GM18508 (cell line): ENCODE results near the gene BLTP3B.

Source experiments
- ATAC-seq: cut with Tn5 transposase; IDR thresholded peaks from one replicate; pipeline ENCODE4 v1.9.1; 2021; ENCODE audit warnings: moderate number of reproducible peaks; ENCODE audit not compliant: insufficient read depth, unreplicated experiment

BLTP3B gene

DNA sequence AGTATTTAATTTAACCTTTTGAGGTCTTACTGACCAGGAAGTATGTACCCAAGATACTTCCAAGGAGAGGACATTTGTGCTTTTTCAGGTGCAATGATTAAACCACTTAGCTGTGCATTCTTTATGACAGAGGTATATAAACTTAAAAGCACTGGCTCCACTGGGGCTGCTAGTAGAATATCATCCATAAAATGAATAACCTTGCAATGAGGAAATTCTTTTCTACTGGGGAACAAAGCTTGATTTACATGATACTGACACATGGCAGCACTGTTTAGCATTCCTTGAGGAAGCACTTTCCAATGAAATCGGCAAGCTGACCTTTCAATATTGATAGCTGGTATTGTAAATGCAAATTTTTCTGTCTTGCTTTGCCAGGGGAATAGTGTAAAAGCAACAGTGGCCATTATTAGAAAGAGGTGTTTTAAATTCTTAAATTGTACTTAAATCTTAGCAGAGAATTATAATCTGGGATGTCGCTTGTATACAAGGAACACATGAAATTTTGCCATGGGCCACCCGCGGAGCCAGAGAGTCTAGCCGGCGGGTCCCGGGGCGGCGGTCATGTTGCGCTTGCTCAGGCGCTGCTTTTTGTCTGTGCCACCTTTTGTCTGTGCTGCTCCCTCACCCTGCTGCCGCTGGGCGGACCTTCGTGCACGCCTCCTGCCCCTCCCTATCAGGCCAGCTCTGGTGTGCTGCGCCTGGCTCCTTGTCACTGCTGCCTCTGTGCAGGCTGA is 20.9 kb upstream of the BLTP3B start:
- ATAC-seq: no peak

DNA sequence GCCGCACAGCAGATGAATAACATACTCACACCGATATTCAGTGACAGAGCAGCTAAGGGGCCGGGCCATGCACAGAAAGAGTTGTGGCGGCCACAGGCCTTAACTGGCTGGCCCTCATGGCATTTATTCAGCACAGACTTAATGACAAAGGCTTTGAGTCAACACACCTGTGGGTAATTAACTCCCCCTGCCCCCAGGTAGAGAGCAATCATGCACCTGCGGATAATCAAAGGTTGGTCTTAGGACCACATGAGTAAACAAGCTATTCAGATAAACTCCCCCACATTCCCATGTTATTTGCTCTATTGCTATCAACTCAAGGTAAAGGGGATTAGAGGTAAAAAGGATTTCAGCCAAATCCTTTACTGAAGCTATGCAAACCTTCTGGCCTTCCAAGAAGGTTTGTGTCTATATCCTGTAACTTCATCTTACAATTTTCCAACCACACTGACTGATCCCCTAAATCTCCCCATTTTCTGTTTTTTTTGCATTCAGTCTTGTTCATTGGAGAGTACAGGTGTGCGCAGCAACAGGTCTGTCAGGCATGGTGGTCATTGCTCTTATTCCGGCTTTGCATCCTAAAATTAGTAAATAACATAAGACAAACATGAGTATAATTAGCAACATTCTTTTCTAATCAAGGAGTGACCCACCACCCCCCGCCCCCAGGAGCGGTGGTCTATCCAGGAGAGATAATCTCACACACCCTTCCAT is 16.9 kb upstream of the BLTP3B start:
- no peak for ATAC-seq

DNA sequence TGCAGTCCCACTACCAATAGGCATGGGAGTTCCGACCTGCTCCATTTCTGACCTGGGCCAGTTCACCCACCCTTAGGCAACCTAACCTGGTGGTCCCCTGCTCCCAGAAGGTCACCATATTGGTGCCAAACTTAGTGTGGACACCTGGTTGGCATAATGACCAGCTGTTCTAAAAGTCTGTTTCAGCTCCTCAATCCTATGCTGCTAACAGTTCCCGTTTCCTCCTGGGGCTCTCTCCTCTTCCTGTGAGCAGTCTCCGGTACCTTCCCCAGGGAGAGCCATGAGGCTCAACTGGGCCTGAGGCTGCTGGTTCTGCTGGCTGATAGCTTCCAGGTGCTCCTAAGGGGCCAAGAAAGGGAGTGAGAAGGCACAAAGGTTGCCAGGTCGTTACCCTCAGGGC is 15.9 kb upstream of the BLTP3B start:
- ATAC-seq: no peak

DNA sequence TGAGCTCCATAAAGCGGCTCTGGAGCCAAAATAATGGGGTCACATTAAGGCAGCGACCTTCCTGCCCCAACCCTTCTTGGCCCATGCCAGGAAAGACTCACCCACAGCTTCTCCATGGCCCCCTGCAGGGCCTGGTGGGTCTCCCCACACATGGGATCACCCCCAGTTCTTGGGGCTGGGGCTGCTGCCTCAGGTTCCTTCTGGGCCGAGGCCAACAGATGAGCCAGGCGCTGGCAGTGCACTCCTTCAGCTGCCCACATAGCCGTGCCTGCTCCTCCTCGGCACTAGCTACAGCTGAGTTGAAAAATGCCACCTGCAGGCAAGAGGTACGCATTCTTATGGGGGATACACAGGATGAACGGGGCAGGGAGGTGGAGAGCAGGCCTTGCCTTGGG is 14.8 kb upstream of the BLTP3B start:
- no peak for ATAC-seq

DNA sequence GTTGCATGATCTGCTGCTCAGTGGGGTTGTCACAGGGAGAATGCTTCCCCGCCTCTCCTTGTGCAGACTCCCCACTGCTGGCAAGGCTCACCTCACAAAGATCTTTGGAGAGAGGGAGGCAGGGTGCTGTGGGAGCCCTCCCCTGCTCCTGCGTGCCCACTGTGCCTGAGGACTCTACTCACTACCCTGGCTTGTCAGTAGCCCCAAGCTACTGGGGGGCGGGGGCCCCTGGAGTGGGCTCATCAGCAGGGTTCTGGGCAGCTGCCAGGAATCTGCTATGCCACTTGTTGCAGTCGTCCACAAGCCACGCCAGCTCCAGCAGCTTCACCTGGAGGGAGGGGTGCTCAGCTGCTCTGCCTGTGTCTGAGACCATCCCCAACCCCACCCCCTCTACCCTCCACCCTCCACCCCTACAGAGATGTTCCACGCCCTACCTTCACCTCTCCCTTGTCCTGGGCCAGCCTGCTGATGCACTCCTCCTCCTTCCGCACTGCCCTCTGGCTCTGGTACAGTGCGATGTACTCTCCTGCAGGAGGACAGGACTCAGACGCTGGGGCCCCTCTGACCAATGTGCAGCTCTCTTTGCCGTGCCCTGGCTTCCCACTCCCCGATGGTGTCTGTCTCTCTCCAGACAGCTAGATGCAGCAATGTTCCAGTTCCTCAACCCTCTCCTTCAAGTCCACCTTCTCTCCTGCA is 14.2 kb upstream of the BLTP3B start:
- ATAC-seq: no peak

DNA sequence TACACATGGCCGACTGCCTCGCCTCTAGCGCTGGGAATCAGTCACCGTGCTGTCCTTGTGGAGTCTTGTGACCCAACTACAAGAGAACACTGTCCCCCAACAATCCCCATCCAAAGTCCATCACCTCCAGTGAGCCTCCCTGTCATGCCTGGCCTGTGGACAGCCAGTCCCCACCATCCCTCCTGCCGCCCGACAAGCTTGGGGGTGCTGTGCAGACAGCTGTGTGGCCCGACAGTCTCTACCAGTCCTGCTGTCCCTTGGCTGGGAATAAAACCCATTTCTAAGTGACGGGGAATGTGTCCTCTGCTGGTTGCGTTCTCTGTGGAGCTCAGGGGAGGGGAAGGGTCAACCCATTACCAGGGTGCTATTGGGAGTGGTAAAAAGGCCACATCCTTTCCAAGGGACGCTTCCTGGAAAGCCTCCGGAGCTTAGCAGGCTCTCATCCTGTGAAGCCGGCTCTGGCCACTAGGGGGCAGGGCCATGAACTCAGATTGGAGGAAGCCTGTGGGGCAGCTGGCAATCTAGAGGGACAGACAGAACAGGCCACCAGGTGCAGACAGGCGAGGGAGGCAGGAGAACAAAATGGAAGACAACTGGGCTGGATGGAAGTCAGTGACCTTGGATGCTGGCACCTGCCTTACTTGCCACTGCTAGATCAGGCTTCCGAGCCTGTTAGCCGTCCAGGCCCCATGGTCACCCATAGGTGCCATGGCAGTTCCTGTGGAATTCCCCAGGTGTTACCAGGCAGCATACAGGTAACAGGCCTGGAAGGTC is 12.0 kb upstream of the BLTP3B start:
- ATAC-seq: no peak

DNA sequence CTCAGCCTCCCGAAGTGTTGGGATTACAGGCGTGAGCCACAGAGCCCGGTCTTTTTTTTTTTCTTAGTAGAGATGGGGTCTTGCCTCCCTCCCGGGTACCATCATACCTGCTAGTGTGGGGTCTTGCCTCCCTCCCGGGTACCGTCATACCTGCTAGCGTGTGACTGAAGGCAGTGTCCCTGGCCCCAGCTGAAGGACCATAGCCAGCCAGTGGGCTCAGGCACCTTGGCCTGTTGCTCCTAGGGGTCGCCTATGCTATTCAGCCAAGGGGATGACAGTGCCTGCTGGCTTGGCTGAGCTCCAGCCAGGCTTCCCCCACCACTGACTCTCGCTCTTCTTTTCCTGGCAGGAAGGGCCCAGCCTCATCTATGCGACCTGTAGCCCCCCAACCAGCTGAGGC is 10.5 kb upstream of the BLTP3B start:
- no peak for ATAC-seq

DNA sequence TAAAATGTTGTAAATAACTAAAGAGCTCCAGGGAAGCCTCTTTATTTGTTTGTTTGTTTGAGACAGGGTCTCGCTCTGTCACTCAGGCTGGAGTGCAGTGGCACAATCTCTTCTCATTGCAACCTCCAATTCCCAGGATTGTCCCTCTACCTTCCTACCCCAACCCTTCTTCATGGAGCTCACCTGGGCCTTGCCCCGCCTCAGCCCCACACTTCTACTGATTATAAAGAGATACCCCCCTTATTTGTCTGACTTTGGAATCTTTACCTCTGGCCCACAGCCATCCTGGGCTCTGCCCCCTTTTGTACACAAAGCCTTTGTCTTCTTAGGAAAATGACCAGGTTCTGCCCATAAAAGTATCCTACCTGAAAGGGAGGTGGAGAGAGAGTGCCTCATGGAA is 9.1 kb upstream of the BLTP3B start:
- ATAC-seq: no peak

DNA sequence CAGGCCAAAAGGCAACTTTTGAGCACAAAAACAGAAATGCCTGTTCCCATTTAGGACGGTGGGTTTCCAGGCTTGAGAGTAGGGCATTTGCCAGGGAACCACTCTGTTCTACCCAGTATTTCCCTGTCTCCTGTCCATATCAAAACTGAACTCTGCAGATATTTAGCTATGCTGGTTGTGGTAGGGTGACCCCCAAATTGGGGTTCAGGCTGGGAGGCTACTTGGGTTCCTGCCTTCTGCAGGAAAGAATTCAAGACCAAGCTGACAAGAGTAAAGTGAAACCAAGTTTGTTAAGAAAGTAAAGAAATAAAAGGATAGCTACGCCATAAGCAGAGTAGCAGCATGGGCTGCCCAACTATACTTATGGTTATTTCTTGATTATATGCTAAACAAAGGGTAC is 3.6 kb upstream of the BLTP3B start:
- no peak for ATAC-seq

DNA sequence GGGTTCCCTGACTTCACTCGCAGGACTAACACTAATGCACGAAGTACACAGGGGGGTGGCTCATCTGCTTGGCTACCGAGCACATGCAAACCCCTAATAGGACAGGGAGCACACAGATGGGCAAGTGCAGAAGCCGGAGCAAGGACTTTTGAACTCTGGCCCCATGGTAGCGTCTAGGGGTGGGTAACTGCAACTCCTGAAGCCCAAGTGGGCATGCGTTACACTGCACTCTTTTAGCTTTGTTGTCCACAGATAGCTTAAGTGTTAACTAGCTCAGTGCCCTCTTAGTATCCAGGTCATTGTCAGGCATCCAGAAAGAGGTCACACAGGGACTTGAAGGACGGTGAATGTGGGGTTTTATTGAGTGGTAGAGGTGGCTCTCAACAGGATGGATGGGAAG is 3.0 kb upstream of the BLTP3B start:
- no peak for ATAC-seq

DNA sequence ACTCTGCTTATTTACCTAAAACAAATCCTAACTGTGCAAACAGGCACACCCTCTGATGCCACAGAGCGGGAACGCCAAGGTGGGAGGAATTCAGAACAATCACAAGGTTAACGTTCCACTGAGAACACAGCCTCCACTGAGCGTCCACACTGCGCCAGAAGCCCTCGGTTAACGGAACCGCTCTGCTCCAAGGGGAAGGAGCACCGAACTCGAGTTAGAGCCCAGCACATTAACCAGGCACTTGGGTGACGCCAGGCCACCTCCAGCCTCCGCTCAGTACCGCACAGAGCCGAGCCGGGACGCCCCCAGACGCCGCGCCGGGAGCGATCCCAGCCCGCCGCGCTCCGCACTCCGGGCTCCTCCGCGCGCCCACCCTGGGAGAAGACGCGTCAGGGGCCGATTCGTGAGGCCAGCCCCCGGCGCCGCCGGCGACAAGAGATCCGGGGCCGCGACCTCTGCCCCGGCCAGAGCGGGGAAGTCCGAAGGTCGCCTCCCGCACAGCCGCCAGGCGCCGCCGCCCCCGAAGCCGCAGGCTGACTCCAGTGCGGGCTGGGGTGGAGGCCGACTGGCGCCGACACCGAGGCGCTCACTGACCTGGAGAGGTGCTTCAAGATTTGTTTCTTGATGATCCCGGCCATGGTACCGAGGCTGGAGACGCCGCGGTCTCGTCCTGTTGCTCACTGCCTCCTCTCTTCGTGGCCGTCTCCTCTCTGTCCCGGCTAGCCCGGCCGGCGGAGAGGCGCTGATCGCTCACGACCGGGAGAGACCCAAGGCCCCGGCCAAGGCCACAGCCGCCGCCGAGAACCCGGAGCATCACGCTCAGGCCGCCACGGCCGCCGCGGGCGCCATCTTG is 450 bp downstream of the BLTP3B start:
- peak; percentile 20 for ATAC-seq

DNA sequence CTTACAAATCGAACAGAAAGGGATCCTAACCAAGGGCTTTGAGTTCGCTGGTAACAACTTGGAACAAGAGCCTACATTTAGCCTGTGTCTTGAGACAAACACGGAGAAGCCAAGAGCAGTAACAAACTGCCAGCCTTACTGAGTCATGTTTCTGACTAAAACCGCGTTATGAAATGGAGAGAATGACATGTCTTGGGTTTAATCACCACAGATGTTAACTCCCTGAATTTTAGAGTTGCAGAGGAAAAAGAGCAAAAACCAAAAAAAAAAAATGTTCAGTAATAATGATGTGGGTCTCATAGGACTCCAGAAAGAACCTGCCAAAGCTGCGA is 1.0 kb downstream of the BLTP3B start:
- peak; percentile 28 for ATAC-seq

DNA sequence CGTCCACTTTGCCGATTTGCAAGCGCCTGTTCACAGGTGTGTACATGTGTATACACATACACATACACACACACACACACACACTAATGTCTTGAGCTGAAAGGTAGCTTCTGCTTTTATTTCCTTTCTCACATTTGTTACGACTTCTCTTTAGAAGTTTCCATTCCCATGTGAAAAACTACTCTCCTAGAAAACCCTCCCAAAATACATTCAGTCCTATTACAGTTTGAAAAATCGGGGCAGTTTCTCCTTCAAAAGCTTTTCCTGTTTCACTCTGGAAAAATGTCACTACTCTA is 3.9 kb downstream of the BLTP3B start:
- no peak for ATAC-seq

DNA sequence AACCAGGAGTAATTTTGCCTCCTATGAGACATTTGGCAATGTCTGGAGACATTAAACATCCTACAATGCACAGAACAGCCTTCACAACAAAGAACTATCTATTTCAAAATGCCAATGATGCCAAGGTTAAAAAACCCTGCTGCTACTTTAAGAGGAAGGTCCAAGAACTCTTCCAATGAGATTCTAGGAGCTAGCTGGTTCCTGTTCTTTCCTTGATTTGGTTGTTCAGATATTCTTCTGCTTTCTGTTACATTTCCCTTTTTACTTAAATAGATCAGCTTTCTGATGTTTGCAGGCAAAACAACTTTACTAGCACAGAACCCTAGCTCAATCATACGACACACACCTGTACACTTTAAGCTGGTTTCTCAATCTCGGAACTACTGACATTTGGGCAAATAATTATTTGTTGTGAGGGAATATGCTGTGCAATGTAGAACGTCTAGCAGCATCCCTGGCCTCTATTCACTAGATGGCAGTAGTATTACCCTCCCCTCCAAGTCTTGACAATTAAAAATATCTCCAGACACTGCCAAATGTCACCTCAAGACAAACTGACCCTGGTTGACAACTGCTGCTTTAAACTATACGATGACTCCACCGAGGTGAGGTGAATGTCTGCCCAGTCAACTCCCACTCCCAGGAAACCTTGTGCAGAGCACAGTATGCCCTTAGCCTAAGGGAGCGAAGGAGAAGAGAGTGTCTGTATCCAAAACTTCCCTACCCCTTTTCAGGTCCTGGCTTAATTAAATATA is 4.4 kb downstream of the BLTP3B start:
- ATAC-seq: peak; percentile 29

DNA sequence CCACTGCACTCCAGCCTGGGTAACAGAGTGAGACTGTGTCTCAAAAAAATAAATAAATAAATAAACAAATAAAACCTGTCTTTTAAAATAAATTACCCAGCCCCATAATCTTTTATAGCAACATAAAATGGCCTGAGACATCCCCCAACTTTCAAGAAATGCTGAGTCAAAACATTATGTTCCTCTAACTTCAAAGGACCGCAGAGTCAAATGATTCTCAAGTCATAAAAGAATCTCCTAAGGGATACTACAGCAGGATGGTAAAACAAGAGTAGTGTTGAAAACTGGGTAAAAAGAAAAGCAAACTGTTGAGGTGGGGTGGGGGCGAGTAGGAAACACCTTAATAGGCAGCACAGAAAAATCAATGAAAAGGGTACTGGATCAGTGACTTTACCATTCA is 9.5 kb downstream of the BLTP3B start:
- ATAC-seq: no peak

DNA sequence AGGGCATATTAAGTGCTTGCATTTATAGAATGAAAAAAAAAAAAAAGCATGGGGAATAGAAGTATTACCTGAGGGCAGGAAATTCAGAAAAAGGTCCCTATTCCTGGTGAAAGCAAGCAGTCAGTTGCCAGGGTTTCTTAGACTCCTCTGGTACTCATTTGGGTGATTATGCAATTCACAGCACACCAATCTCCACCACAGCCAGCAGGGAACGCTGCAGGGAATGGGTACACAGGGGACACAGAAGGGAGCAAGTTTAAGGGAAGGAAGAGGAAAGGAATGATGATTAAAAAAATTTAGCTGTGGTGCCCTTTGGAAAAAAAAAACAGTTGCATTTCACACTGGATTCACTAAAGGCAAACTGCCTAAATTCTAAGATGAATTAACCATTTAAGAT is 14.2 kb downstream of the BLTP3B start:
- ATAC-seq: no peak

DNA sequence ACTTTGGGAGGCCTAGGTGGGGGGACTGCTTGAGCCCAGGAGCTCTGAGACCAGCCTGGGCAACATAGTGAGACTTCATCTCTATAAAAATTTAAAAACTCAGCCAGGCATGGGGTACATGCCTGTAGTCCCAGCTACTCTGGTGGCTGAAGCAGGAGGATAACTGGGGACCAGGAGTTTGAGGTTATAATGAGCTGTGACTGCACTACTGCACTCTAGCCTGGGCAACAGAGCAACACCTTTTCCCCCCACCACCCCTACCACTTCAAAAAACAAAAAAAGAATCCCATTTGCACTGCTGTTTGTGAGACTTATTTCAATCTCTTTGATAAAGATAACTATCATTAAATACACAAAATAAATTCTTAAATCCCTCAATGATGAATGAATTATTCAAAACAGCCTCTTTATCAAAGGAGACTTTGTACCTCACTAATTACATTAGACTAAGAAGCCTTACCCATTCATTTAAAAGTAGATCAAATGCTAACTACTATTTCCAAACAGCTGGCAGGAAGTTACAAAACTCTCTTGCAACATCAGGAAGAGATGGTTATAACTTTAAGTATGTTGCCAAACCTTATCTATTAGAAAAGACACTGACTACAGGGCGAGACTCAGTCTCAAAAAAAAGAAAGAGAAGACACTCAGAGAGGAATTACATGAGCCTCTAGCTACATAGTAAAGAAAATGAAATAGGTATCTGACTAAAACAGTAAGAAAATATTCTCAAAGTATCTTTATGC is 14.7 kb downstream of the BLTP3B start:
- ATAC-seq: no peak

DNA sequence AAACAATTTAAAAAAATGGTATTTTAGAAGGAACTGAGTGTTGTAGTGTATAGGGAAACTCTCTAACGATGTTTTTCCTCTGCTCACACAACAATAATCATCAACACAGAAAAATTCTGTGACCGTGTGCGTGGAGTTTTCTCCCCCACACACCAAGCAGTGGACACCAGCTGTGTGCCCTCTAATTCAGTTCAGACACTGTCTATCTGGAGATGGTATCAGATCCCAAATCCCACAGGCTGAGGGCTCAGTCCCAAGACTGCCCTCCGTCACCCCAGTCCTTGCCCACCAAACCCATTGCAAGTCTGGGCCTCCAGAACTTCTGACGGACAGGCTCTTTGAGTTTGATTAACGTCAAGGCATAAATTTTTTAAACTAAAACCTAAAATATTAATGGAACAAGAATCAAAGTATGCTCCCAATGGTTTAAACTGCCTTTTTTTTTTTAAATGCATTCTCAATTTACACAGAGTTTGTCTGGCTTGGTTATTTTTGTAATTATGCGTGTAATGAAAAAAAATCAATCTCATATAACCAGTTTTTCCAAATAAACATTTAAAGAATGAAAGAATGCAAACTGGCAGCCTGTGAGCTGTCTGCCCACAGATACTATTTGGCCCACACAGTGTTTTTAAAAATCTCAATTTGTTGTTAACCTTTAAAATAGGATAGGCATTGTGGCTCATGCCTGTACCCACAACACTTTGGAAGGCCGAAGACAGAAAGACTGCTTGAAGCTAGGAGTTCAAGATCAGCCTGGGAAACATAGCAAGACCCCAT is 19.2 kb downstream of the BLTP3B start:
- no peak for ATAC-seq
